ENCODE measurements around the gene DEPP1.

DNA sequence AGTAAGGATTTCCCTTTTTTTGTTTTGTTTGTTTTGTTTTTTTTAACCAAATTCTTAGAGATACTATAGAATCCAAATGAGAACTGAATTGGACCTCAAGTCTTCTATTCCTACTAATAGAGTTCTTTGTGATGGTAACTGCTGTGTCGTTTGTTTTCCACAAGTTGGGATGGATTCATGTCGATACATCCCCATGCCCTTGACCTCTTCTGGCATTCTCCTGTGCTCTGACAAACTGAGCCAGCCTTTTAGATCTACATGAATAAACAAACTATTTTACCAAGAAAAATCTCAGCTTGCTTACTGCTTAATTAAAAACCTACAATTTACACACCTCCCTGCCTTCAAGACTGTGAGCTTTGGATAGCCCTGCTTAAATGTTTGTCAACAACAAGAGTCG lies 26.1 kb upstream of the DEPP1 start:
- TF ChIP-seq, protein P1, sequence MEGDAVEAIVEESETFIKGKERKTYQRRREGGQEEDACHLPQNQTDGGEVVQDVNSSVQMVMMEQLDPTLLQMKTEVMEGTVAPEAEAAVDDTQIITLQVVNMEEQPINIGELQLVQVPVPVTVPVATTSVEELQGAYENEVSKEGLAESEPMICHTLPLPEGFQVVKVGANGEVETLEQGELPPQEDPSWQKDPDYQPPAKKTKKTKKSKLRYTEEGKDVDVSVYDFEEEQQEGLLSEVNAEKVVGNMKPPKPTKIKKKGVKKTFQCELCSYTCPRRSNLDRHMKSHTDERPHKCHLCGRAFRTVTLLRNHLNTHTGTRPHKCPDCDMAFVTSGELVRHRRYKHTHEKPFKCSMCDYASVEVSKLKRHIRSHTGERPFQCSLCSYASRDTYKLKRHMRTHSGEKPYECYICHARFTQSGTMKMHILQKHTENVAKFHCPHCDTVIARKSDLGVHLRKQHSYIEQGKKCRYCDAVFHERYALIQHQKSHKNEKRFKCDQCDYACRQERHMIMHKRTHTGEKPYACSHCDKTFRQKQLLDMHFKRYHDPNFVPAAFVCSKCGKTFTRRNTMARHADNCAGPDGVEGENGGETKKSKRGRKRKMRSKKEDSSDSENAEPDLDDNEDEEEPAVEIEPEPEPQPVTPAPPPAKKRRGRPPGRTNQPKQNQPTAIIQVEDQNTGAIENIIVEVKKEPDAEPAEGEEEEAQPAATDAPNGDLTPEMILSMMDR (IDR thresholded peaks at IDR 0.05; ENCODE audit: low read depth, low read length) = no peak
- no peak for TF ChIP-seq MYC (IDR thresholded peaks at IDR 0.05; ENCODE audit: low read depth, low read length)
- no peak for TF ChIP-seq POLR2A (IDR thresholded peaks at IDR 0.05; ENCODE audit: extremely low read depth, insufficient read length)
